Hepatocyte (in vitro differentiated cells): ENCODE results near the gene OR4D10. TPM values are rescaled to one million over a fixed set of nuclear protein-coding genes. Genes with fewer than 3 reads are reported as not detected.

Experiments
- DNase-seq: peaks from one replicate; pipeline ENCODE4 v3.0.0-alpha.2; 2016; ENCODE audit warnings: low spot score
- H2AFZ ChIP-seq: fragments of 200-600 bp; sonication (generic); 2 replicates; pipeline ENCODE4 v1.6.0; 2016; ENCODE audit warnings: antibody characterized with exemption, mild to moderate bottlenecking
- H3K27ac ChIP-seq: fragments of 200-600 bp; sonication (generic); 2 replicates; pipeline ENCODE4 v1.5.1; 2016; ENCODE audit warnings: mild to moderate bottlenecking
- H3K27me3 ChIP-seq: fragments of 200-600 bp; sonication (generic); 2 replicates; pipeline ENCODE4 v1.6.1; 2016
- H3K36me3 ChIP-seq: fragments of 200-600 bp; sonication (generic); replicated peaks from 2 replicates; pipeline ENCODE4 v1.5.1; 2016; ENCODE audit warnings: low read depth; ENCODE audit not compliant: insufficient read depth
- H3K4me1 ChIP-seq: fragments of 200-600 bp; sonication (generic); 2 replicates; pipeline ENCODE4 v1.5.1; 2016; ENCODE audit warnings: mild to moderate bottlenecking, moderate library complexity; ENCODE audit not compliant: insufficient read depth
- H3K4me2 ChIP-seq: fragments of 200-600 bp; sonication (generic); 2 replicates; pipeline ENCODE4 v1.6.0; 2016
- H3K4me3 ChIP-seq: fragments of 200-600 bp; sonication (generic); 2 replicates; pipeline ENCODE4 v1.5.1; 2016; ENCODE audit warnings: mild to moderate bottlenecking
- H3K79me2 ChIP-seq: fragments of 200-600 bp; sonication (generic); 2 replicates; pipeline ENCODE4 v1.6.0; 2017; ENCODE audit warnings: mild to moderate bottlenecking
- H3K9me2 ChIP-seq: fragments of 200-600 bp; sonication (generic); replicated peaks from 2 replicates; pipeline ENCODE4 v1.6.0; 2017; ENCODE audit warnings: mild to moderate bottlenecking; ENCODE audit not compliant: insufficient read depth
- H3K9me3 ChIP-seq: fragments of 200-600 bp; sonication (generic); 2 replicates; pipeline ENCODE4 v1.5.1; 2016; ENCODE audit warnings: low read depth, mild to moderate bottlenecking
- H4K20me1 ChIP-seq: fragments of 200-600 bp; sonication (generic); 2 replicates; pipeline ENCODE4 v1.6.0; 2016; ENCODE audit warnings: mild to moderate bottlenecking; ENCODE audit not compliant: insufficient read depth, poor library complexity, severe bottlenecking
- EZH2 ChIP-seq: fragments of 200-600 bp; sonication (generic); IDR thresholded peaks from 2 replicates; pipeline ENCODE4 v1.6.1; 2016; ENCODE audit warnings: antibody characterized with exemption, mild to moderate bottlenecking, borderline replicate concordance
- EZH2phosphoT487 ChIP-seq: fragments of 200-600 bp; sonication (generic); IDR thresholded peaks from one replicate; pipeline ENCODE4 v1.6.1; 2018; ENCODE audit warnings: antibody characterized with exemption, mild to moderate bottlenecking, low read depth, moderate library complexity; ENCODE audit not compliant: unreplicated experiment, severe bottlenecking
- WGBS: methylation state at CpG from one replicate; pipeline ENCODE4 v1.1.6; 2016; ENCODE audit warnings: low lambda C conversion rate; ENCODE audit errors: missing lambda C conversion rate; 5-methylcytosine and 5-hydroxymethylcytosine counted together
- polyA plus RNA-seq: library from polyadenylated mRNA; unstranded; fragments of >200 nt; fragmentation: Nextera tagmentation; extraction: Ambion mirVana; gene quantifications from 2 replicates; pipeline ENCODE4 v1.2.1, GENCODE V29; 2016
- total RNA-seq: library from RNA; depleted of rRNA; stranded (reverse); fragments of >200 nt; gene quantifications from 2 replicates; pipeline ENCODE4 v1.2.3, GENCODE V29; 2014
- TF ChIP-seq, protein P1 (sequence below): fragments of 200-600 bp; sonication (generic); IDR thresholded peaks from 2 replicates; pipeline ENCODE4 v1.5.1; 2016; ENCODE audit warnings: antibody characterized with exemption, mild to moderate bottlenecking; ENCODE audit not compliant: poor library complexity

OR4D10 gene
- not detected in 2 replicates for total RNA-seq
- not detected in 2 replicates for polyA plus RNA-seq

DNA sequence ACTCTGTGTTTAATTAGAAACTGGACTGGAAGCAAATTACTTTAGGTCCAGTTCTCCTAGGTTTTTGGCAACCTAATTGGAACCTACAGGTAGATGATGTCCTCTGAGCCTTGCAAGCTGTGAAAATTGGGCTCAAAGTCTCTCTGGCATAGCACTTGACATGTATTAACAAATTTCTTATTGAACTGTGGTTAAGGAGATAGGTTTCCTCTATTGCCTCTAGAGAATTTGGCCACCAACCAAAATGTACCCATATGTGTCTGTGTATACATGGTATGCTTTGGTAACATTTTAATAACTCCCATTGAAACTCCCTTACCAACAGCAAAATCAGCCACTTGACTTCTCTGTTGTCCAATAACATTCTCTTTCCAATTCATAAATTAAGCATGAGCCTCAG, at the start of gene OR4D10:
TSS of gene OR4D10 (plus strand) at position 301 of the 400 bp plus-strand sequence. CDS start 4,115 bp downstream, outside the sequence.
- H3K27ac ChIP-seq = no peak within 1 kb of the TSS
- DNase-seq = no peak
- H3K27me3 ChIP-seq = no peaks in the 10 kb centered on the region
- H3K36me3 ChIP-seq = no peaks in the 10 kb centered on the region
- H3K4me3 ChIP-seq = no peak within 1 kb of the TSS
- no peaks in the 10 kb centered on the region for H3K4me1 ChIP-seq
- no peak within 1 kb of the TSS for H3K4me2 ChIP-seq
- TF ChIP-seq, protein P1, sequence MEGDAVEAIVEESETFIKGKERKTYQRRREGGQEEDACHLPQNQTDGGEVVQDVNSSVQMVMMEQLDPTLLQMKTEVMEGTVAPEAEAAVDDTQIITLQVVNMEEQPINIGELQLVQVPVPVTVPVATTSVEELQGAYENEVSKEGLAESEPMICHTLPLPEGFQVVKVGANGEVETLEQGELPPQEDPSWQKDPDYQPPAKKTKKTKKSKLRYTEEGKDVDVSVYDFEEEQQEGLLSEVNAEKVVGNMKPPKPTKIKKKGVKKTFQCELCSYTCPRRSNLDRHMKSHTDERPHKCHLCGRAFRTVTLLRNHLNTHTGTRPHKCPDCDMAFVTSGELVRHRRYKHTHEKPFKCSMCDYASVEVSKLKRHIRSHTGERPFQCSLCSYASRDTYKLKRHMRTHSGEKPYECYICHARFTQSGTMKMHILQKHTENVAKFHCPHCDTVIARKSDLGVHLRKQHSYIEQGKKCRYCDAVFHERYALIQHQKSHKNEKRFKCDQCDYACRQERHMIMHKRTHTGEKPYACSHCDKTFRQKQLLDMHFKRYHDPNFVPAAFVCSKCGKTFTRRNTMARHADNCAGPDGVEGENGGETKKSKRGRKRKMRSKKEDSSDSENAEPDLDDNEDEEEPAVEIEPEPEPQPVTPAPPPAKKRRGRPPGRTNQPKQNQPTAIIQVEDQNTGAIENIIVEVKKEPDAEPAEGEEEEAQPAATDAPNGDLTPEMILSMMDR = no peak
- TF ChIP-seq EZH2 (no peak), EZH2phosphoT487 (no peak)
- no peaks in the 10 kb centered on the region for H4K20me1 ChIP-seq
- no peaks in the 10 kb centered on the region for H3K9me3 ChIP-seq
- no peaks in the 10 kb centered on the region for H3K9me2 ChIP-seq
- H3K79me2 ChIP-seq = no peaks in the 10 kb centered on the region
- H2AFZ ChIP-seq = no peak within 1 kb of the TSS

DNA sequence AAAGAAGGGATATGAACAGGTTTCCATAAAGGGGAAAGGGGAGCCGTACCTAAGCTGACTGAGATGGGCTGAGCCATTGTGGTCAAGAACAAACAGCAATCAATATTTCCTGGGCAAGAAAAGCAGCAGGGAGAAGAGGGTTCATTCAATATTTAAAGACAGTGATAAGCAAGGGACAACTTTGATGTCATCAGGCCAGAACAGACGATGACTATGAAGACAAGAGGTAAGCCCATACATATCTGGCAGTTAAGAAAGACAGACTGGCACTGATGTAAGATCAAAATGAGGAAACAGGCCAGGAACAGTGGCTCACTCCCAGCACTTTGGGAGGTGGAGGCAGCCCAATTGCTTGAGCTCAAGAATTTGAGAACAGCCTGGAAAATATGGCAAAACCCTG, 49.3 kb upstream of the OR4D10 start:
- 54% methylated on average over 2 of the region's 2 CpGs for WGBS
- no peak overlapping the region for H2AFZ ChIP-seq
- H3K36me3 ChIP-seq = no peaks in the 10 kb centered on the region
- no peak overlapping the region for H3K27ac ChIP-seq
- H3K4me3 ChIP-seq = no peak overlapping the region
- H3K79me2 ChIP-seq = no peaks in the 10 kb centered on the region
- no peak overlapping the region for H3K4me2 ChIP-seq
- DNase-seq = no peak
- no peaks in the 10 kb centered on the region for H3K27me3 ChIP-seq
- no peaks in the 10 kb centered on the region for H3K4me1 ChIP-seq
- H4K20me1 ChIP-seq = no peaks in the 10 kb centered on the region
- no peaks in the 10 kb centered on the region for H3K9me2 ChIP-seq
- TF ChIP-seq, protein P1 = no peak
- no peak for TF ChIP-seq EZH2
- TF ChIP-seq EZH2phosphoT487 = no peak
- no peaks in the 10 kb centered on the region for H3K9me3 ChIP-seq

DNA sequence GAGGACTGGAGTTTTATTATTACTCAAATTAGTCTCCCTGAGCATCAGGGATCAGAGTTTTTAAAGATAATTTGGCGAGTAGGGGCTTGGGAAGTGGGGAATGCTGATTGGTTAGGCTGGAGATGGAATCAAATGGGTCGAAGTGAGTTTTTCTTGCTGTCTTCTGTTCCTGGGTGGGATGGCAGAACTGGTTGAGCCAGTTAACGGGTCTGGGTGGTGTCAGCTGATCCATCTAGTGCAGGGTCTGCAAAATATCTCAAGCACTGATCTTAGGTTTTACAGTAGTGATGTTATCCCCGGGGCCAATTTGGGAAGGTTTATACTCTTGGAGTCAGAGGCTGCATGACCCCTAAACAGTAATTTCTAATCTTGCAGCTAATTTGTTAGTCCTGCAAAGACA, 48.0 kb upstream of the OR4D10 start:
- Histone ChIP-seq H3K9me3 (no peaks in the 10 kb centered on the region), H3K4me1 (no peaks in the 10 kb centered on the region), H3K27me3 (no peaks in the 10 kb centered on the region), H4K20me1 (no peaks in the 10 kb centered on the region), H3K27ac (no peak overlapping the region), H3K4me2 (no peak overlapping the region), H3K4me3 (no peak overlapping the region), H2AFZ (no peak overlapping the region), H3K9me2 (no peaks in the 10 kb centered on the region), H3K36me3 (no peaks in the 10 kb centered on the region), H3K79me2 (no peaks in the 10 kb centered on the region)
- 28% methylated on average over 4 of the region's 4 CpGs for WGBS
- DNase-seq = no peak
- TF ChIP-seq EZH2phosphoT487 (no peak), EZH2 (no peak)
- TF ChIP-seq, protein P1 = no peak
